ENCODE results near the gene BRAT1.

BRAT1 gene

DNA sequence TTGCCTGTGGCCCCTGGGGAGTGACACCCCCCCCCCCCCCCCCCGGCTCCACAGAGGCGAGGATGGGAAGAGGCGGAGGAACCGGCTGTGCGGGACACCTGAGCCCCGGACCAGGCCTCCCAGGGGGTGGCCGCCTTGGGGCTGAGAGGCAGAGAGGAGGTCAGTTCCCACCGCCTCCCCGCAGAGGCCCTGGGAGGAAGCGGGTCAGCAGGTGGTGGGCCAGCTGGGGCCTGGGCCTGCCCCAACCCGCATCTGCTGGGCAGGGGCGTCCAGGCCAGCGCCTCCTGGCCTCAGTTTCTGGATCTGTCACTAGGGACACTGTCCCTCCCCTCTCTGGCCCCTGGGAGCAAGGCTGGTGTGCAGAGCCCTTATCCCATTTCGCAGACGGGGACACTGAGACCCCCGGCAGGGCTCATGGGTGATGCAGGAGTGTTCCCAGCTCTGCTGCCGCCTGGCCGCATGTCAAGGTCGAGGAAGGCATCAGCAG is 50.4 kb downstream of the BRAT1 start:
- H3K4me3 ChIP-seq (ENCODE audit: low read length): no peak overlapping the region
- no peak for DNase-seq (ENCODE audit: low read depth, low spot score)

GRCh38 chr7:2504128-2504888 is 51.0 kb downstream of the BRAT1 start:
- DNase-seq (ENCODE audit: low read depth, low spot score): no peak
- H3K4me3 ChIP-seq (ENCODE audit: low read length): no peak overlapping the region

DNA sequence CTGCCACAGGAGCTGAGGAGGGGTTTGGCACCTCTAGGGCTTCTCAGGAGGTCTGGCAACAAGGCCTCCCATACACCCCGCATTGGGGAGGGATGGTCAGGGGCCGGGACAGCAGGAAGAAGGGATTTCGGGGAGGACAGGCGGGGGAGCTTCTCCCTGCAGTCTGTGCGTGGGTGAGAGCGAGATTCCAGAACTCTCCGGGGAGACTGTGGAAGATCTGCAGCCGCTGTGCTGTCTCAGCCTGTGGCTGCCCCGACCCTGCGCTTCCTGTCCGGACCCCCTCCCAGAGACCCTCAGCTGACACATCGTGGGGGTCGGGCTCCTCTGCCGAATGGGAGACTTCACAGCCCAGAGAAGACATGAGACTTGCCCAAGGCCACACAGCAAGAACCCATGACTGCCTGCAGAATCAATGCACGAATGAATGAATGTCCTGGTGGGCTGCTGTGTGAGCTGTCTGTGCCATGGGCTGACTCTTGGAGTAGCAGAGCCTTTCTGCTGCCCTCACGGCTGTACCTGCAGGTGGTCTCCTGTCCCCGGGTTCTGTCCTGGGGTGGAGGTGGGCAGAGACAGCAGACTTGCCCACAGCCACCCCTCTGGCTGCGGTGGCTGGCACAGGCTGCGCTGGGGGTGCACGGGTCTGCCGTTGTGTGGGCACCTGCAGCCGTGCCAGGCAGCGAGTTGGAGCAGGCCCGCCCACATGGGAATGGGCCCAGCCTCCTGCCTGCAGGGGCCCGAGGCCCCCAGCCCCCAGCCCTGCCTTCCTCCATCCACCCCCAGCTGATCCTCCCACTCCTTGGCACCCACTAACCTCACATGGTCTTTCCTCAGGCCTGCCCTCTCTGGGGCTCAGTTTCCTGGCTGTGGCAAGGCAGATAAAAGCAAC is 52.0 kb downstream of the BRAT1 start:
- no peak for DNase-seq (ENCODE audit: low read depth, low spot score)
- no peak overlapping the region for H3K4me3 ChIP-seq (ENCODE audit: low read length)

GRCh38 chr7:2502647-2502966 is 52.7 kb downstream of the BRAT1 start:
- no peak for DNase-seq (ENCODE audit: low read depth, low spot score)
- H3K4me3 ChIP-seq (ENCODE audit: low read length): no peak overlapping the region

- no peak for DNase-seq (ENCODE audit: low read depth, low spot score)
- H3K4me3 ChIP-seq (ENCODE audit: low read length): no peak overlapping the region
Measured at GRCh38 chr7:2501947-2502646, 53.2 kb downstream of the BRAT1 start.

GRCh38 chr7:2500701-2501100 is 54.6 kb downstream of the BRAT1 start:
- DNase-seq (ENCODE audit: low read depth, low spot score): no peak

DNA sequence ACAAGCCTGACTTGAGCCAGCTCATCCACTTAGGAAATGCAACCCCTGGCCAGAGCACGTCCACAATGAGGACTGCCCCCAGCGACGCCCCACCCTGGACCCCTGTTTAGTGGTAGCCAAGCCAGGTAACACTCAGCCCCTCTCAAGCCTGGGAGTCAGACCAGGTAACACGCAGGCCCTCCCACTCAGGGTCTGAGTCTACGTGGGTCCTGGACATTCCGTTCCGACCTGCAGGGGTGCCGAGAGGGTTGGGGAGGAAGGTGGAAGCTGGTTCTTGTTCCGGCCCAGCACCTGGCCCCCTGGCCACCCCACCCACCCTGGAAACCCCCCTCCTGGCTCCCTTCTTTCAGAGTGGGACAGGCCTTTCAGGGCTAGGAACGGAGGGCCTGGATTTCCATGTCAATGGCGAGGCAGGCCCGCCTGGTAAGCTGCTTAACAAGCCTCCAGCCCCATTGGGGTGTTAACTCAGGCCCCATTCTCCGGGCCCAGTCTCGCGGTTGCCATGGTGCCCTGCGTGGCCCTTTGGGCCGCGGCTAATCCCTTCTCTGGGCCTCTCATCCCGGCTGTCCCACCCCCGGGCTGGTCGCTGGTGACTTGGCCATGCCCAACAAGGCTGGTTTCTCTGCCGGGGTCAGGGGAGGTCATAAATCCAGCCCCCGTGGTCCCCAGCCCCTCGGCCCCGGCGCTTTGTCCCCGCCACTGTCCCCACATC is 55.4 kb downstream of the BRAT1 start:
- H3K4me3 ChIP-seq (ENCODE audit: low read length): no peak overlapping the region
- DNase-seq (ENCODE audit: low read depth, low spot score): no peak

More at GRCh38 chr7:2500701-2501100, 54.6 kb downstream of the BRAT1 start:
- H3K4me3 ChIP-seq (ENCODE audit: low read length): no peak overlapping the region

DNA sequence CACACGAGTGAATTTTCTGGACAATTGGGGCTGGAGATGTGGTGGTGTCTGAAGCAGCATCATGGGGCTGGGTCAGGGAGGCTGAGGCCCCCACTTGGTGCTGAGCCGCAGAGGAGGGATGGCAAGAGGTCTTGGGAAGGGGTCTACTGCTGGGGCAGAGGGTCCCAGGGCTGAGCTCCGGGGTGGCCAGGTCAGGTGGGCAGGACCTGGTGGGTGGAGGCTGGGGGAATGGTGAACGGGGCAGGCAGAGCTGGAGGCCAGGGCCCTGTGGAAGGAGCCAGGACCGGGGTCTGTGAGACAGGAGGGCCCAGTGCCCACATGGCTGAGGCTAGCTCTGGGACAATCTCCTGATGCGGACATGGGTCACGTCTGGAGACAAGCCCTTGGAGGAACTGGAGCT is 56.1 kb downstream of the BRAT1 start:
- H3K4me3 ChIP-seq (ENCODE audit: low read length): no peak overlapping the region
- DNase-seq (ENCODE audit: low read depth, low spot score): no peak

DNA sequence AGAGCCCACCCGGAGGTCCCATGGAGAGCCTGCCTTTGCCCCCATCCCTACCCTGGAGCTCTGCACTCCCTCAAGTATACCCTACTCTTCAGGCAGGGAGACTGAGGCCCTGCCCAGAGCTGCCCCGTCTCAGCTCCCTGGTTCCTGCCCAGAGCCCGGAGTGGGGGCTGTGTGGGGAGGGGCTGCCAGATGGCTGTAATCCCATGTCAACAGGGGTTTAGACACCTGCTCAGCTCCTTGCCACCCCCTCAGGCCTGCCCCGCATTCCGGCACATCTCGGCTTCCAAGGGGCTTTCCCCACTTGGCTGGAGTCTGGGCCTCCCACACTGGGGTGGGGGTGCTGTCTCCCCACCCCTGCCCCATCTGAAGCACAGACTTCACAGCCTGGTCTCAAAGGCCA is 56.6 kb downstream of the BRAT1 start:
- H3K4me3 ChIP-seq (ENCODE audit: low read length): no peak overlapping the region
- DNase-seq (ENCODE audit: low read depth, low spot score): no peak

GRCh38 chr7:2497500-2498336 is 57.6 kb downstream of the BRAT1 start:
- DNase-seq (ENCODE audit: low read depth, low spot score): no peak
- H3K4me3 ChIP-seq (ENCODE audit: low read length): no peak overlapping the region

- no peak overlapping the region for H3K4me3 ChIP-seq (ENCODE audit: low read length)
- no peak for DNase-seq (ENCODE audit: low read depth, low spot score)
Measured at GRCh38 chr7:2497065-2497464, 58.3 kb downstream of the BRAT1 start.

GRCh38 chr7:2496375-2496774 is 58.9 kb downstream of the BRAT1 start:
- no peak for DNase-seq (ENCODE audit: low read depth, low spot score)
- H3K4me3 ChIP-seq (ENCODE audit: low read length): no peak overlapping the region

DNA sequence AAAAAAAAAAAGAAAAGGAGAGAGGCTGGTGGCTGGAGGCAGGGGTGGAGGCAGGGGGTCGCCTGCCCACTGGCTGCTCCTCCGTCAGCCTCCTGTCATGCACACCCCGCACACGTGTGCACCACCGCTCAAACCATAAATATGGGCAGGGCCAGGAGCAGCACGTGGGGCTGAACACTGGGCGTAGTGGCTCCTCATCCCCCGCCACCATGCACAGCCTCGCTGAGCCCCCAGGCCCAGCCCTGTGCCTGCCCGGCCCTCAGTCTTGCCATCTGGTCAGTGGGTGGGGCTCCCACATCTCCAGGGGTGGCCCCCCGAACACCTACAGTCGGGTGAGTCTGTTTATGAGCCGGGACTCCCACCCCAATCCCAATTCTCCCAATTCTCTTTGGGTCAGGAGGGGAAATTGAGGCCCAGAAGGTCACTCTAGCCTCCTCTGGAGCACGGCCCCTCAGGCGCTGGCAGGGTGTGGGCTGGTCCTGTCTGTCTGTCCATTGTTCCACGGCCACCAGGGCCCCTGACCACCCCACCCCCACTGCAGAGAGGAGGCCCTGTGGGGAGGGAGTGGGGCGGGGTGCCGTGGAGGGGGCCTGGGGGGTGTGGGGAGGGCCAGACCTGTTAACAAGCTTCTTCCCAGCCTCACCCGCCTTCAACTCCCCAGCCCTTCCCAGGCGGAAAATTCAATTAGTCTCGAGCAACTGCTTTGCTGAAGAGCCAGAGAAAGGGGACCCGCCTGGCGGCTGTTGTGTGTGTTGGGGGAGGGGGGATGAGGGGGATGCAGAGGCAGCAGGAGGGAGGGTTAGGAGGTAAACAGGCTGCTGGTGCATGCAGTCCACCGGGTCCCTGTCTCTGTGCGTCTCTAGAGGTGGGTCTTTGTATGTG is 59.7 kb downstream of the BRAT1 start:
- no peak overlapping the region for H3K4me3 ChIP-seq (ENCODE audit: low read length)
- no peak for DNase-seq (ENCODE audit: low read depth, low spot score)

DNA sequence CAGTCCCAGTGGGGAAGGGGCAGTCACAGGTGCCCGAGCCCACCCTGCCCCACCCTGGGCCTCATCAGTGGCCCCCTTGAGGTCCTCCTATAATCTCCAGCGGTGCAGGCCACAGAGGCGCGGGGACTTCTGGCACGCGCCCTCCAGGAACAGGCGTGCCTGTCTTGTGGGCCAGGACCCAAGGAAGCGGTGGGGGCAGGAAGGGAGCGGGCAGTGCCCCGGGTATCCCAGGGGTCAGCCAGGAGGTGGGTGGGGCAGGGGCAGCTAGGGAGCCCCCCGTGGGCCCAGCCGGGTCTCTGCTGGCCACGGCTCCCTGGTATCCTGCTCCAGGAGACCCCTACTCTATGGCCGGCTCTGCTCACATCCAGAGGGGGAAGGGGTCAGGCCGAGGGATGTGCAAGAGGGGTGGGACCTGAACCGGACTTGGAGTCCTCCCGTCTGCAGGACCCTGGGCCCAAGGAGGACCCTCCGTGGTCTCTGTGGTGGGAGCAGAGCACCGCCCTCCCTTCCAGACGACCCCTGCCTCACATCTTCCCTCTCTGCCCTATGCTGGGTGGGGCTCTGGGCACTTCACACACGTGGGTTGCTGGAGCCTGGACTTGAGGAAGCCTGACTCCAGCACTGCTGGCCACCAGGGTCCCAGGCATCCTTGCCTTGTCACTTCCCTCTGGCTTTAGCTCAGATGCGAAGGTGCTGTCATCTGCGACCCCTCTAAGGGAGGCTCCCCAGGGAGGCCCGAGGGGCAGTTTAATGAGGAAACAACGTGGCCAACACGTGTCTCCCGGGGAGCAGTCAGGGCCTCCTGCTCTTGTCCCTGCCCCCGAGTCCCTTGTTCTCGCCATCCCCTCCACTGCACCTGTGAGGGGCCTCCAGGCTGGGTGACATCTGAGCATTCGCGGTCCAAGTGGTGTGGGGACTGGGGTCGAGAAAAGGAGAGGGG is 60.9 kb downstream of the BRAT1 start:
- no peak for DNase-seq (ENCODE audit: low read depth, low spot score)
- H3K4me3 ChIP-seq (ENCODE audit: low read length): no peak overlapping the region

GRCh38 chr7:2493205-2494164 is 61.8 kb downstream of the BRAT1 start:
- no peak overlapping the region for H3K4me3 ChIP-seq (ENCODE audit: low read length)
- no peak for DNase-seq (ENCODE audit: low read depth, low spot score)

Data from Jurkat, Clone E6-1 (cell line).